ENCODE results near the gene EML1. TPM values are rescaled to one million over a fixed set of nuclear protein-coding genes. Genes with fewer than 3 reads are reported as not detected.

EML1 gene
- total and polyA plus RNA-seq, 2 experiments from 2014 or later, result 22.9 to 31.9 TPM

DNA sequence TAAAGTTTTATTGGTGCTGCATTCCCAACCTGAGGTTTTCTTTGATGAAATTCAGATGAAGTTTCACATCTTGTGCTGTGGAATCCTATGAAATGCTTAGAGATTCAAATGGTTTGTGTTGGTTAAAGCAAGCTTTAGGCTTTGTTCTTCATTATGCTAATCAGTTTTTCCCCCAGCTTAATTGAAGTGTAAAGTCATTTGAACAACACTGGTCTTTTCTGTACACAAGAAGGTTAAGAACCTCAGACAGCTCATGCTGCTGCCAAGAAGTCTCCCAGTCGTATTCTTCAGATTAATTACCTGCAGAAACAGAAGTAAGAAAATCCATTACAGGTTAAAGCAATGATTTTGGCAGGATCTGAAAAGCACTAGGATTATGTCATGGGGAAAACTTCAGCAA is 48.9 kb downstream of the EML1 start:
- Histone ChIP-seq H3K4me3 (no peak overlapping the region), H2AFZ (no peak overlapping the region), H3K9me3 (ENCODE audit: low read depth) (peaks cover 3% of the 10 kb centered on the region), H3K79me2 (peaks cover 27% of the 10 kb centered on the region), H3K36me3 (replicated peaks; ENCODE audit: insufficient read depth, low read depth) (no peaks in the 10 kb centered on the region), H3K27ac (no peak overlapping the region), H3K4me1 (ENCODE audit: insufficient read depth) (peaks cover 12% of the 10 kb centered on the region), H4K20me1 (ENCODE audit: insufficient read depth, poor library complexity, severe bottlenecking) (peaks cover 3% of the 10 kb centered on the region), H3K27me3 (no peaks in the 10 kb centered on the region), H3K9me2 (replicated peaks; ENCODE audit: insufficient read depth) (no peaks in the 10 kb centered on the region), H3K4me2 (no peak overlapping the region)
- no peak for TF ChIP-seq EZH2 (IDR thresholded peaks at IDR 0.05; ENCODE audit: borderline replicate concordance)
- TF ChIP-seq EZH2phosphoT487 (IDR thresholded peaks at IDR 0.05; ENCODE audit: low read depth, severe bottlenecking, unreplicated experiment), result no peak
- TF ChIP-seq, protein P1, sequence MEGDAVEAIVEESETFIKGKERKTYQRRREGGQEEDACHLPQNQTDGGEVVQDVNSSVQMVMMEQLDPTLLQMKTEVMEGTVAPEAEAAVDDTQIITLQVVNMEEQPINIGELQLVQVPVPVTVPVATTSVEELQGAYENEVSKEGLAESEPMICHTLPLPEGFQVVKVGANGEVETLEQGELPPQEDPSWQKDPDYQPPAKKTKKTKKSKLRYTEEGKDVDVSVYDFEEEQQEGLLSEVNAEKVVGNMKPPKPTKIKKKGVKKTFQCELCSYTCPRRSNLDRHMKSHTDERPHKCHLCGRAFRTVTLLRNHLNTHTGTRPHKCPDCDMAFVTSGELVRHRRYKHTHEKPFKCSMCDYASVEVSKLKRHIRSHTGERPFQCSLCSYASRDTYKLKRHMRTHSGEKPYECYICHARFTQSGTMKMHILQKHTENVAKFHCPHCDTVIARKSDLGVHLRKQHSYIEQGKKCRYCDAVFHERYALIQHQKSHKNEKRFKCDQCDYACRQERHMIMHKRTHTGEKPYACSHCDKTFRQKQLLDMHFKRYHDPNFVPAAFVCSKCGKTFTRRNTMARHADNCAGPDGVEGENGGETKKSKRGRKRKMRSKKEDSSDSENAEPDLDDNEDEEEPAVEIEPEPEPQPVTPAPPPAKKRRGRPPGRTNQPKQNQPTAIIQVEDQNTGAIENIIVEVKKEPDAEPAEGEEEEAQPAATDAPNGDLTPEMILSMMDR (IDR thresholded peaks at IDR 0.05; ENCODE audit: poor library complexity), result no peak
- 65% methylated on average over 1 of the region's 1 CpG for WGBS (ENCODE audit: low lambda C conversion rate, missing lambda C conversion rate)
- DNase-seq (ENCODE audit: low spot score), result no peak

DNA sequence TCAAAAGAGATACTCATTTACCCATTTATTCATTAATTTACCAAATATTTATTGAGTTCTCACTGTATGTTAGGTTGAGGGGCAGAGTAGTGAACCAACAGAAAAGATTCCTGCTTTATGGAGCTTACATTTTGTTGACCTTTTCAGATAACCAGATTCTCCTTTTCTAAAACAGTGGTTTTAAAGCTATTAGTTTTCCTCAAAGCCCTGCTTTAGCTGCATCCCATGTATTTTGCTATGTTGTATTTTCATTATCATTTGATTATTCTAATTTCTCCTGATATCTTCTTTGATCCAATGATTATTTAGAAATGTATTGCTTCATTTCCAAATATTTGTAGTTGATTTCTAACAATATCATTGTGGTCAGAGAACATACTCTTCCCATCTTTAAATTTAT is 53.6 kb downstream of the EML1 start:
- Histone ChIP-seq H3K4me3 (no peak overlapping the region), H3K27ac (no peak overlapping the region), H3K79me2 (peaks cover 19% of the 10 kb centered on the region), H3K9me2 (replicated peaks; ENCODE audit: insufficient read depth) (no peaks in the 10 kb centered on the region), H4K20me1 (ENCODE audit: insufficient read depth, poor library complexity, severe bottlenecking) (no peaks in the 10 kb centered on the region), H3K4me2 (no peak overlapping the region), H3K36me3 (replicated peaks; ENCODE audit: insufficient read depth, low read depth) (no peaks in the 10 kb centered on the region), H3K27me3 (no peaks in the 10 kb centered on the region), H3K9me3 (ENCODE audit: low read depth) (peaks cover 7% of the 10 kb centered on the region), H2AFZ (no peak overlapping the region), H3K4me1 (ENCODE audit: insufficient read depth) (no peaks in the 10 kb centered on the region)
- no peak for TF ChIP-seq EZH2phosphoT487 (IDR thresholded peaks at IDR 0.05; ENCODE audit: low read depth, severe bottlenecking, unreplicated experiment)
- TF ChIP-seq, protein P1 (IDR thresholded peaks at IDR 0.05; ENCODE audit: poor library complexity), result no peak
- TF ChIP-seq EZH2 (IDR thresholded peaks at IDR 0.05; ENCODE audit: borderline replicate concordance), result no peak
- DNase-seq (ENCODE audit: low spot score), result no peak

DNA sequence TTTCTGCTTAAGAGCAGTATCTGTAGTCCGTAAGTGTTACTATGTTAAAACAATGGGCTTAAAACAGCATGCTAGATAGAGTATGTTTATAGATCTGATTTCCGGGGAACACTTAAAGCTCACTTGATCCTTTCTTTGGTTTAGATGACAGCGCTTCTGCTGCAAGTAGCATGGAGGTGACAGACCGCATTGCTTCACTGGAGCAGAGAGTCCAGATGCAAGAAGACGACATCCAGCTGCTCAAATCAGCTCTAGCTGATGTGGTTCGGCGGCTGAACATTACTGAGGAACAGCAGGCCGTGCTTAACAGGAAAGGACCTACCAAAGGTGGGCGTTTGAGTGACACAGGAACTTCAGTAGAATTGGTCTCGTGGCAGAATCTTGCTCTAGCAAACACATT is 57.5 kb downstream of the EML1 start:
- H3K4me2 ChIP-seq, result no peak overlapping the region

More for the DNA sequence above, 57.5 kb downstream of the EML1 start:
- Histone ChIP-seq H3K36me3 (replicated peaks; ENCODE audit: insufficient read depth, low read depth) (no peaks in the 10 kb centered on the region), H3K9me2 (replicated peaks; ENCODE audit: insufficient read depth) (no peaks in the 10 kb centered on the region), H3K9me3 (ENCODE audit: low read depth) (peaks cover 7% of the 10 kb centered on the region), H3K27me3 (no peaks in the 10 kb centered on the region), H3K4me1 (ENCODE audit: insufficient read depth) (no peaks in the 10 kb centered on the region), H2AFZ (no peak overlapping the region), H3K27ac (no peak overlapping the region), H3K79me2 (peaks cover 12% of the 10 kb centered on the region), H4K20me1 (ENCODE audit: insufficient read depth, poor library complexity, severe bottlenecking) (no peaks in the 10 kb centered on the region), H3K4me3 (no peak overlapping the region)
- no peak for DNase-seq (ENCODE audit: low spot score)
- TF ChIP-seq, protein P1 (IDR thresholded peaks at IDR 0.05; ENCODE audit: poor library complexity), result no peak
- TF ChIP-seq EZH2 (IDR thresholded peaks at IDR 0.05; ENCODE audit: borderline replicate concordance) (no peak), EZH2phosphoT487 (IDR thresholded peaks at IDR 0.05; ENCODE audit: low read depth, severe bottlenecking, unreplicated experiment) (no peak)
- WGBS (ENCODE audit: low lambda C conversion rate, missing lambda C conversion rate), result 64% methylated on average over 10 of the region's 10 CpGs

Data from hepatocyte (in vitro differentiated cells).